ENCODE data around the gene FIBCD1.

GRCh38 chr9:130942084-130942483 is 3.0 kb upstream of the FIBCD1 start:
- TF ChIP-seq CTCF (IDR thresholded peaks at IDR 0.05) (no peak), POLR2A (IDR thresholded peaks at IDR 0.05) (no peak)
